Measurements from ENCODE around the gene KDM7A. TPM values are rescaled to one million over a fixed set of nuclear protein-coding genes. Genes with fewer than 3 reads are reported as not detected.

Gene KDM7A
- total and polyA plus RNA-seq, 9 of the 15 experiments (the other 6 are each of a cell fraction or from before 2014, with no cell fraction given): 0.90 to 8.4 (median 7.0) TPM

GRCh38 chr7:140175221-140176121 is 1.3 kb downstream of the KDM7A start (continued):
- TF ChIP-seq, protein P1, sequence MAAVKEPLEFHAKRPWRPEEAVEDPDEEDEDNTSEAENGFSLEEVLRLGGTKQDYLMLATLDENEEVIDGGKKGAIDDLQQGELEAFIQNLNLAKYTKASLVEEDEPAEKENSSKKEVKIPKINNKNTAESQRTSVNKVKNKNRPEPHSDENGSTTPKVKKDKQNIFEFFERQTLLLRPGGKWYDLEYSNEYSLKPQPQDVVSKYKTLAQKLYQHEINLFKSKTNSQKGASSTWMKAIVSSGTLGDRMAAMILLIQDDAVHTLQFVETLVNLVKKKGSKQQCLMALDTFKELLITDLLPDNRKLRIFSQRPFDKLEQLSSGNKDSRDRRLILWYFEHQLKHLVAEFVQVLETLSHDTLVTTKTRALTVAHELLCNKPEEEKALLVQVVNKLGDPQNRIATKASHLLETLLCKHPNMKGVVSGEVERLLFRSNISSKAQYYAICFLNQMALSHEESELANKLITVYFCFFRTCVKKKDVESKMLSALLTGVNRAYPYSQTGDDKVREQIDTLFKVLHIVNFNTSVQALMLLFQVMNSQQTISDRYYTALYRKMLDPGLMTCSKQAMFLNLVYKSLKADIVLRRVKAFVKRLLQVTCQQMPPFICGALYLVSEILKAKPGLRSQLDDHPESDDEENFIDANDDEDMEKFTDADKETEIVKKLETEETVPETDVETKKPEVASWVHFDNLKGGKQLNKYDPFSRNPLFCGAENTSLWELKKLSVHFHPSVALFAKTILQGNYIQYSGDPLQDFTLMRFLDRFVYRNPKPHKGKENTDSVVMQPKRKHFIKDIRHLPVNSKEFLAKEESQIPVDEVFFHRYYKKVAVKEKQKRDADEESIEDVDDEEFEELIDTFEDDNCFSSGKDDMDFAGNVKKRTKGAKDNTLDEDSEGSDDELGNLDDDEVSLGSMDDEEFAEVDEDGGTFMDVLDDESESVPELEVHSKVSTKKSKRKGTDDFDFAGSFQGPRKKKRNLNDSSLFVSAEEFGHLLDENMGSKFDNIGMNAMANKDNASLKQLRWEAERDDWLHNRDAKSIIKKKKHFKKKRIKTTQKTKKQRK (IDR thresholded peaks at IDR 0.05; ENCODE audit: borderline replicate concordance, low read depth, low read length): no peak
- TF ChIP-seq E2F3 (CRISPR knock-in tag; IDR thresholded peaks at IDR 0.05) (no peak), ZFP91 (CRISPR knock-in tag; IDR thresholded peaks at IDR 0.05) (no peak), ZNF324 (CRISPR knock-in tag; IDR thresholded peaks at IDR 0.05) (no peak), CHD7 (IDR thresholded peaks at IDR 0.05; ENCODE audit: low read depth, low read length) (no peak), KLF16 (IDR thresholded peaks at IDR 0.05) (peak; percentile 68), NFXL1 (CRISPR knock-in tag; IDR thresholded peaks at IDR 0.05) (no peak), L3MBTL2 (IDR thresholded peaks at IDR 0.05) (peak; percentile 97), EP400 (IDR thresholded peaks at IDR 0.05) (peak; percentile 62)

All from K562 (cell line).